GM23248 (cell line): ENCODE data around the gene ABCC3.

Experiments used
- EZH2 ChIP-seq: fragments of 200-600 bp; sonication (generic); IDR thresholded peaks from 2 replicates; pipeline ENCODE4 v1.6.1; 2018; ENCODE audit warnings: antibody characterized with exemption, mild to moderate bottlenecking; ENCODE audit not compliant: insufficient read depth, poor library complexity, severe bottlenecking
- EZH2phosphoT487 ChIP-seq: fragments of 200-600 bp; sonication (generic); IDR thresholded peaks from 2 replicates; pipeline ENCODE4 v1.6.1; 2018; ENCODE audit warnings: antibody characterized with exemption, moderate library complexity, mild to moderate bottlenecking, low read depth; ENCODE audit not compliant: insufficient read depth

DNA sequence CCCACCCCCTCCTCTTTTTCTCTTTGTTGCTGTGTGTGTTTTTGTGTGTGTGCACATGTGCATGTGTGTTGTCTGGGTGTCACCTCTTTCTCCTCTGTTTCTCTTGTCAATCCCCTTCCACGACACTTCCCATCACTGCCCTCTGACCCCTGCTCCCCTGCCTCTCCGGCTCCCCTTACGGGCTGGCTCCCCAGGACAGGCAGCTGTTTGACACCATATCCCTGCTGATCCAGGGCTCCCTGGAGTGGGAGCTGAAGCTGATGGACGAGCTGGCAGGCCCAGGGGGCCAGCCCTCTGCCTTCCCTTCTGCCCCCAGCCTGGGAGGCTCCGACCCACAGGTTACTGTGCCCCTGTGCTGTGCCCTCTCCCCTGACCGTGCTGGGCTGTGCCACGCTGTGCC, 15.2 kb upstream of the ABCC3 start:
- TF ChIP-seq EZH2 (no peak), EZH2phosphoT487 (no peak)
